Activated CD8-positive, alpha-beta memory T cell treated with anti-CD3 and anti-CD28 coated beads, Interleukin-2, amount 50 U/mL, for 1 hour (primary cell): Measurements from ENCODE around the gene TAC4.

ENCODE experiments used
- DNase-seq: peaks from one replicate; pipeline ENCODE4 v3.0.0-alpha.2; 2020; ENCODE audit errors: extremely low read depth

TAC4 gene, protein sequence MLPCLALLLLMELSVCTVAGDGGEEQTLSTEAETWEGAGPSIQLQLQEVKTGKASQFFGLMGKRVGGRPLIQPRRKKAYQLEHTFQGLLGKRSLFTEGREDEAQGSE

DNA sequence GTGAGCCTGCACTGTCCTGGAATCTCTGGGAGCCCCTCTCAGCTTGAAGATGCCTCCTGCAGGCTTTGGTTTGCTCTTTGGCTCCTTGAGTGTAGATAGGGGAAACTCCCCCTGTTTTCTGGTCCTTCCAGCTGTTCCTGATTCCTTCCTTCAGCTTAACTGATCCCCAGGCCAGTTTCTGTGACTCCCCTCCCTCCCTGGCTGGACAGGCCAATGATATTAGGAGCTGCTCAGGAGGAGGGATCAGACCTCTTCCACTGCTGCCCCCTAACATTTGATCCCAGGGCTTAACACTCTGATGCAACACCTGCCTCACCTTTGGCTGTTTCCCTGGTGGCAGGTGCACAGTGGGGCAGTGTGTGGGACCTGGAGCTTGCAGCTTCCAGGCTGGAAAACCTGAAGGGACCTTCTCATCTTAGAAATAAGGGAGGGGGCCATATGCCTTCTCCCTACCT, at the start of gene TAC4:
Gene TAC4 (minus strand): TSS at position 51 of the 455 bp plus-strand sequence. CDS start 52 bp downstream, outside the sequence.
- no peak for DNase-seq

- no peak for DNase-seq
Observed at GRCh38 chr17:49896860-49897259, 49.0 kb upstream of the TAC4 start.

- no peak for DNase-seq
Observed at GRCh38 chr17:49896222-49896621, 48.4 kb upstream of the TAC4 start.

DNA sequence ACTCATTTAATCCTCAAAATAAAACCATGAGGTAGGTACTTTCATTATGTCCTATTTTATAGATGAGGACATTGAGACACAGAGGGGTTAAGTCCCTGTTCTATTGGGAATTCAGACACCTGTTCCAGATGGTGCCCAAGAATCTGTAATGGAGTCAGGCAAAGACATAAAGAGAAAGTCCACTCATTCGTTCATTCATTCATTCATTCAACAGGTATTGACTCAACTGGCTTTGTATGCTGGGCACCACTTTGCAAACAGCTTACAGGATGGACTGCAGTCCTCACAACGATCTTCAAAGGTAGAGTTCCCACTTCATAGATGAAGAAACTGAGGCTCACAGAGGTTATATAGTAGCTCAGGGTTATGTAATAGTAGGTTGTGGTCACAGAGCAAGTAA, 47.9 kb upstream of the TAC4 start:
- DNase-seq = no peak

- no peak for DNase-seq
Observed at GRCh38 chr17:49894761-49895160, 46.9 kb upstream of the TAC4 start.

DNA sequence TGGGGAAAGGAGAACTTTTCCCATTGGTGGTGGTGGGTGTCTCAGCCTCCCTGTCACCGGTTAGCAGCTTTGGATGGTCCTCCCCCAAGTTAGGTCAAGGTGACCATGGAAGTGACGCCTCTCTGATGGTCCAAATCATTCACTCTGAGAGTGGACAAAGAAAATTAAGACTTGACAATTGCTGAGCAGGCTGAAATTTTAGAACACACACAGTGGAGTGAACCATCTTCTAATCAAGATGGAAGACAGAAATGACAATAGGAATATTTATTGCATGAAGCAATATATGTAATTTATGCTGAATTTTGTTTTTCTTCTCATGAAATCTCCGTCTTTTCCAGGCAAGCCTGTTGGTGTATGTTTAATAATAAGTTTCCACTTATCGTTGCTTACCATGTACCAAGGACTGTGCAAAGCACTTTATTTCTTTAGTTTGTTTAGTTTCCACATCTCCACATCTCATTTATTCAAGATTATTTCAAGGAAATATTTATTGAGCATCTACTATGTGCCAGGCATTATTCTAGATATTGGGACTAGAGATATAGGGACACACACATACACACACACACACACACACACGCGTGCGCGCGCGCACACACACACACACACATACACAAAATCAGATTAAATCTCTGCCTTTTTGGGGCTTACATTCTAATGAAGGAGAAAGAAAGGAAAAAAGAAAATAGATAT, 44.0 kb upstream of the TAC4 start:
- no peak for DNase-seq

- DNase-seq = no peak
Observed at GRCh38 chr17:49891271-49891670, 43.4 kb upstream of the TAC4 start.

- no peak for DNase-seq
Observed at GRCh38 chr17:49890852-49891251, 43.0 kb upstream of the TAC4 start.

DNA sequence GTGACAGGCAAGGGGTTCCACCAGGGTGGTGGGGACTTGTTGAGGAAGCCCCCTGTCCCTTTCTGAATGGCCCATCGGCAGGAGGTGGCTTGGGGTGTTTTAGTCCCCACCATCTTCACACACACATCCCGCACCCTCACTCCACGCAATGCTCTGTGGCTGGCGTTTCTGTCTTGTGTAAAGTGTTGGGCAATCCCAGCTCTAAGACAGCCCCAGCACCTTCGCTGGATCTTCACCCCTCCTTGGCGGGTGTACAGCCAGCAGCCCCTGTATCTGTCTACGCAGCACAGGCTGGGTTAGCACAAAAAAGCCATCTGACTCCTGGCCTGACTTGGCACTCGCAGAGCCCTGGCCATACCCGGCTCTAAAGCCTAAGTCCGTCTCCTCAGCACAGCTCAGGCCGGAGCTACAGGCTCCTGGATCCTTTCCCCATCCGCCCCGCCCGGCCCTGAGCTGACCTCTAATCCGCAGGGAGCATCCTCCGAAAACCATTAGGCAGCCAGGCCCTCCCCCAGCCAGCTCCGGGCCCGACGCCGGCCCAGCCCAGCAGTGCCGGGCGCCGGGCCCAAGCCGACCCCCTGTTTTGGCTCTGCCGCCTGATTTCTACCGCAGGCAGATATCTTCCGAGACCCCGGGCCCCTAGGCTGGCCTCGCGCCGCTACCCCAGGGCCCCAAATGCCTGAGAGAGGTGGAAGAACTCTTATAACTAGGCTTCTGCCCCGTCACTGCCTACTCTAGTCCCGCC, 42.4 kb upstream of the TAC4 start:
- no peak for DNase-seq

DNA sequence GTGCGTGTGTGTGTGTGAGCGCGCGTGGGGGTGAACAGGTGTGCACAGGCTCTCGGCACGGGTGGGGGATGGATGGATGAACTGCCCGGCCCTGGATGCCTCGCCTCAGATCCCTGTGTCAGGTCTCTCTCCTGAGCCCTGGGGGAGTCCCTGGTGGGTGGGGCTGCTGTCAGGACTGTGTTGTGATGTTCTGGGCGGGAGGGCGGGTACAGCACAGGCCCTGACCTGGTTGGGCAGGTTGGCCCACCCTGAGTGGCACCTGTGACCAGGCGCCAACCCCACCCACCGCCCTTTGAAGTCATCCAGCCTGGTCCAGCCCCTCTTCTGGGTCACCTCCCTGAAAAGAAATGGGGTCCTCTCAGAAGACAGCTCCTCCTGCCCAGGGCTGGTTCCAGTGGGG, 41.6 kb upstream of the TAC4 start:
- DNase-seq = no peak

- no peak for DNase-seq
Observed at GRCh38 chr17:49887744-49888360, 40.0 kb upstream of the TAC4 start.

DNA sequence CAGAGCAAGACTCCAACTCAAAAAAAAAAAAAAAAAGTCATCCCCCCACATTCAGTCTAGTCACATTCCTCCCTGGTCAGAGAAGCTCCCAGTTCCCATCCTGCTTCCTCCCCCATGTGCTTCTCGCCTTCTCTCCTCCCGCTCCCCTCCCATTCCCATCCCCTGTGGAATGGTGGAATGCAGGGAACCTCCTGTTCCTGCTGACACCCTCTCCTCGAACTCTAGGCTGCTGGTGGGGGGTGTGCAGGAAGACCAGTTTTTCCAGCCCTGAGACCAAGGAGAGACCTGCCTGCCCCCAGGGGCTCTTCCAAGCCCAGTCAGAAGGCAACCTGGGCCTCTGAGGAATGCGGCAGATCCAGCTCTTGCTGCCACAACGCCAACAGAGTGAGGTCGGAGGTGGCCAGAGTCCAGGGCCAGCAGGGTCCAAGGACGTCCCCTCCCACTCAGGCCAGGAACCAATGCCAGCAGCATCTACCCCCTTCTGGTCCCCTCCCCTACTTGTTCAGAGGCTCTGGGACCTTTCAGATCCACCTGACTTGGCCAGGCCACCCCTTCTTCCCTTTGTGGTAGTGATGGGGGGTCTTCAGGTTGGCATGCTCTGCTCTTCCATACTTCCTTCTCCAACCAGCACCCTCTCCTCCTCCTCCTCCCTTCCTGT, 39.3 kb upstream of the TAC4 start:
- DNase-seq = no peak

DNA sequence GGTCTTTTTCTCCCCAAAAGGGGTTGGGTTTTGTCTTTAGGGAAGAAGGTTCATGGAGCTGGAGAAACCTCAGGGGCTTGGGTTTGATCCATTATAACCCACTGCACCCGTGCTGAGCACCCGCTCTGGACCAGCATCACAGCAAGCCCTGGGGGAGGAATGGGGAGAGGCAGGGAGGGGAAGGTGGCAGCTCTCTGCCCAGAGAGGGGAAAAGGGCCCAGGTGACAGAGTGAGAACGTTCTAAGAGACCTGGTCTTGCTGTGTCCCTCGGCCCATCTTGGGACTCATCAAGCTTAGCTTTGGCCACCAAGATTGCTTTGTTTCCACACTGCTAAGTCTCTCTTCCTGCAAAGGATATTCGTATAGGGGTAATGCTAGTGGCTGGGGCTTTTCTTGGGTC, 38.2 kb upstream of the TAC4 start:
- no peak for DNase-seq

DNA sequence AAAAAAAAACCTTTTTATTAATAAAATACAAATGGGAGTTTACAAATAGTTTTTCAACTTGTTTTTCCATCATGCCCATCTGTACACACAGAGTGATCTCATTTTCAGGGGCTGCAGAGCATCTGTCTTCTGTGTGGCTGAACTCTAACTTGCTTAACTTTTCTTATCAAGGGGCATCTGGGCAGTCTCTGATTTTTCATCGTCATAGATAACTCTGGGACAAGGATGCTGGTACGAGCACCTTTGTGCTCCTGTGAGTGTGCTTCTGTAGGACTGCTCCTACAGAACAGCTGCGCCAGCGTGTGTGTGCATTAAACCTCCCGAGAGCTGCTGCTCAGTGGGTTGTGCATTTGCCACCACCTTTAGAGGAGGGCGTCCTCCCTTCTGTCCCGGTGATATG, 34.6 kb upstream of the TAC4 start:
- DNase-seq = no peak

GRCh38 chr17:49881054-49881402, 33.2 kb upstream of the TAC4 start:
- no peak for DNase-seq

GRCh38 chr17:49880291-49881053, 32.6 kb upstream of the TAC4 start:
- DNase-seq = peak; percentile 13

DNA sequence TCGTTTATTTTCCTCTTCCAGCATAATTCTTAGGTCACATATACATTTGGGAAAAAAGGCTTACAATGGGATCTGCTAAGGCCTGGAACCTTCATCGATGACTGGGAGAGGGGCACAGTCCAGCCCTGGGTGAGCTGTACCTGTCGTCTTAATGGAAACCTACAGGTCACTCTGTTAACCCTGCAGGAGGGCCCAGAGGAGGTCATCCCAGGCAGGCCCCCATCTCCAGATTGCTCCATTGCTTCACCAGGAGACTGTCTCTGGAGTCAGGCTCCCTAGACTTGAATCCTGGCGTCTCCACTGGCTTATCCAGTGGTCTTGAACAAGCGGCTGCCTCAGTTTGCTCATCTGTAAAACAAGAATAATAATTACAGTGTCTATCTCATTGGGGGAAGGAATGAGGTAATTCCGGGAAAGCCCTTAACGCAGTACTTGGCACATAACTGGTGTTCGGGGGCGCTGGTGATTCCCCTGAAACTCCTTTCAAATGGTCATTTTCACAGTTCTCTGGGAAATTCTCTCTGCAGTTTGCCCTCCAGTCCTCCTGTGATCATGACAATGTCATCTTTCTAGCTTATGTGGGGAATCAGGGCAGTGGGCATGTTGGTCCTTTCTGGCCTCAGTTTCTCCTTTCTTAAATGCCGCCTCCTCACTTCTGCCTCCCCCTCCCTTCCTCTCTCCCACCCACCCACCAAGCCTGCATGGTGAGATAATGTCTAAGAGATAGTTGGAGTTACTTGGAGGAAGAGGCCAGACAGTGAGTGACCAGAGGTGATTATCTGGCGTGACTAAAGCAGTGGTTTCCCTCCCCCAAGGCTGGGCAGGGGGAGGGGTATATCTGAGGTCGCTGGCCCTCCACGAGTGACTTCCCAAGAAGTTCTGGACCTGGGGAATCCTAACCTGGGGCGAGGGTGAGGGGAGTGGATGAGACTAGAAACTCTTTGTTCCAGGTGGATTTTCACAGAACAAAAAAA, 31.3 kb upstream of the TAC4 start:
- DNase-seq = no peak

DNA sequence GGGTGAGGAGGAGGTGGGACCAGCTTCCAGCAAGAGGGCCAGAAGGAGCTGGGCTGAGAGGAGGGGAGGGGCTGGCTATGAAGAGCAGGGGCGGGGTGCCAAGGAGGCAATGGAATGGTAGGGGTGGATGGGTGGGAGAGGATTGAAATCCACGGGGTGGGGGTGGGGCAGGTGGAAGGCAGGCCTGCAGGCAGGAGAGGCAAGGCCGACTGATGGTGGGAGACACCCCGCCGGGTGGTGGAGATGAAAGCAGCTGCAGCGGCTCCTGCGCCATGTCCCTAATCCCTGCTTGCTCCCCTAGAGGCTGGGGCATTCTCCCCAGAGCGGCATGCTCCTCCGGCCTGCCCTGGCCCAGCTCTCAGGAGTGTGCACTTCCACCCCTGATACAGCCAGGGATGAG, 27.8 kb upstream of the TAC4 start:
- no peak for DNase-seq

- DNase-seq = no peak
Observed at GRCh38 chr17:49874911-49875310, 27.0 kb upstream of the TAC4 start.

GRCh38 chr17:49873926-49874325, 26.1 kb upstream of the TAC4 start:
- no peak for DNase-seq
